SU-DHL-6 (cell line): ENCODE results near the gene SLC17A2.

ENCODE experiments used
- H2AFZ ChIP-seq: fragments of 200-600 bp; sonication (generic); 2 replicates; pipeline ENCODE4 v1.6.1; 2014; ENCODE audit warnings: low read depth, mild to moderate bottlenecking, moderate library complexity, mixed read lengths, antibody characterized with exemption, low read length; ENCODE audit not compliant: severe bottlenecking
- H3F3A ChIP-seq: fragments of 200-600 bp; shearing (Covaris generic); 2 replicates; pipeline ENCODE4 v1.6.0; 2016; ENCODE audit warnings: antibody characterized with exemption, mild to moderate bottlenecking; ENCODE audit not compliant: insufficient read depth
- H3K27ac ChIP-seq: fragments of 200-600 bp; sonication (generic); 2 replicates; pipeline ENCODE4 v1.5.1; 2016; ENCODE audit warnings: low read depth, mild to moderate bottlenecking, low read length, moderate library complexity, mixed read lengths
- H3K27me3 ChIP-seq: fragments of 200-600 bp; sonication (generic), shearing (Covaris generic); 2 replicates; pipeline ENCODE4 v1.6.0; 2014; ENCODE audit warnings: mild to moderate bottlenecking, low read length
- H3K36me3 ChIP-seq: fragments of 200-600 bp; sonication (generic); 2 replicates; pipeline ENCODE4 v1.6.1; 2014; ENCODE audit warnings: mild to moderate bottlenecking, low read length, mixed read lengths
- H3K4me2 ChIP-seq: fragments of 300-600, 200-600 bp; shearing (Covaris generic), sonication (generic); 2 replicates; pipeline ENCODE4 v1.6.0; 2014; ENCODE audit warnings: low read length, low read depth, mild to moderate bottlenecking; ENCODE audit not compliant: poor library complexity, severe bottlenecking
- H3K4me3 ChIP-seq: fragments of 200-600 bp; sonication (generic); 2 replicates; pipeline ENCODE4 v1.5.1; 2014; ENCODE audit warnings: antibody characterized with exemption, low read length, mild to moderate bottlenecking, mixed read lengths; ENCODE audit not compliant: insufficient read depth, poor library complexity, severe bottlenecking
- H3K79me2 ChIP-seq: fragments of 200-600 bp; sonication (generic); 2 replicates; pipeline ENCODE4 v1.6.1; 2014; ENCODE audit warnings: mild to moderate bottlenecking, low read length, moderate library complexity; ENCODE audit not compliant: insufficient read depth
- H3K9ac ChIP-seq: fragments of 200-600 bp; sonication (generic); 2 replicates; pipeline ENCODE4 v1.7.0; 2014; ENCODE audit warnings: mild to moderate bottlenecking, low read length
- H3K9me2 ChIP-seq: fragments of 200-600 bp; sonication (generic); replicated peaks from 2 replicates; pipeline ENCODE4 v1.6.1; 2014; ENCODE audit warnings: low read length; ENCODE audit not compliant: insufficient read depth
- H3K9me3 ChIP-seq: fragments of 200-600 bp; sonication (generic); 2 replicates; pipeline ENCODE4 v1.6.1; 2014; ENCODE audit warnings: low read length, mixed read lengths; ENCODE audit not compliant: insufficient read depth
- H4K20me1 ChIP-seq: fragments of 200-600 bp; sonication (generic); 2 replicates; pipeline ENCODE4 v1.6.1; 2014; ENCODE audit warnings: low read depth, mild to moderate bottlenecking, antibody characterized with exemption, low read length, moderate library complexity, mixed read lengths
- CTCF ChIP-seq: fragments of 200-600 bp; sonication (generic); IDR thresholded peaks from one replicate; pipeline ENCODE4 v1.5.1; 2017; ENCODE audit warnings: antibody characterized with exemption, mild to moderate bottlenecking, low read length, moderate library complexity; ENCODE audit not compliant: insufficient read depth, poor library complexity, severe bottlenecking
- EZH2phosphoT487 ChIP-seq: fragments of 200-600 bp; sonication (generic), shearing (Covaris generic); conservative IDR thresholded peaks from 2 replicates; pipeline ENCODE4 v1.6.1; 2018; ENCODE audit warnings: mild to moderate bottlenecking, antibody characterized with exemption, low read length, moderate library complexity, mixed read lengths

SLC17A2 gene

GRCh38 chr6:25913741-25914140 is 16.8 kb downstream of the SLC17A2 start:
- H3K27ac ChIP-seq, result no peak overlapping the region

DNA sequence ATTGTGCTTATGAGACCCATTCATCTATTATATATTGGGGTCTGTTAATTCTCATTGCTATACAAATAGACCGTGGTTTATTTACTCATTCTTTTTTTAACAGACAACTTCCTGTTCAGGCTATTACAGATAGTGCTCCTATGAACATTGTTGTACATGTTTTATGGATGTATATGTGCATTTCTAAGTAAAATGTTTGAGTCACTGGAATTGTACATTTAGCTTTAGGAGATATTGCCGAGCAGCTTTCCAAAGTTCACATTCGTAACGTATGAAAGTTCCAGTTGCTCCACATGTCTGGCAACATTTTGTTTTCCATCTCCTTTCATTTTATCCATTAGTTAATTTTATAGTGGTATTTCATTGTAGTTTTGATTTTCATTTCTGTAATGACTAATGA is 19.1 kb downstream of the SLC17A2 start:
- no peaks in the 10 kb centered on the region for H3K27me3 ChIP-seq
- H3K9me3 ChIP-seq, result no peaks in the 10 kb centered on the region
- no peak overlapping the region for H3K4me3 ChIP-seq
- no peak overlapping the region for H3K9ac ChIP-seq
- no peaks in the 10 kb centered on the region for H3K79me2 ChIP-seq
- no peaks in the 10 kb centered on the region for H4K20me1 ChIP-seq
- no peak overlapping the region for H3K27ac ChIP-seq
- H3K36me3 ChIP-seq, result no peaks in the 10 kb centered on the region
- no peak overlapping the region for H3K4me2 ChIP-seq
- no peak overlapping the region for H2AFZ ChIP-seq
- H3F3A ChIP-seq, result no peaks in the 10 kb centered on the region
- no peak for TF ChIP-seq CTCF
- no peak for TF ChIP-seq EZH2phosphoT487
- no peaks in the 10 kb centered on the region for H3K9me2 ChIP-seq

More at GRCh38 chr6:25913741-25914140, 16.8 kb downstream of the SLC17A2 start:
- H3K27me3 ChIP-seq, result no peaks in the 10 kb centered on the region
- no peak for TF ChIP-seq CTCF
- TF ChIP-seq EZH2phosphoT487, result no peak
- H3K9ac ChIP-seq, result no peak overlapping the region
- H3K9me3 ChIP-seq, result no peaks in the 10 kb centered on the region
- H3K4me3 ChIP-seq, result no peak overlapping the region
- no peaks in the 10 kb centered on the region for H3K36me3 ChIP-seq
- no peaks in the 10 kb centered on the region for H3K9me2 ChIP-seq
- H3K79me2 ChIP-seq, result no peaks in the 10 kb centered on the region
- H2AFZ ChIP-seq, result no peak overlapping the region
- H3F3A ChIP-seq, result no peaks in the 10 kb centered on the region
- H4K20me1 ChIP-seq, result no peaks in the 10 kb centered on the region
- no peak overlapping the region for H3K4me2 ChIP-seq

DNA sequence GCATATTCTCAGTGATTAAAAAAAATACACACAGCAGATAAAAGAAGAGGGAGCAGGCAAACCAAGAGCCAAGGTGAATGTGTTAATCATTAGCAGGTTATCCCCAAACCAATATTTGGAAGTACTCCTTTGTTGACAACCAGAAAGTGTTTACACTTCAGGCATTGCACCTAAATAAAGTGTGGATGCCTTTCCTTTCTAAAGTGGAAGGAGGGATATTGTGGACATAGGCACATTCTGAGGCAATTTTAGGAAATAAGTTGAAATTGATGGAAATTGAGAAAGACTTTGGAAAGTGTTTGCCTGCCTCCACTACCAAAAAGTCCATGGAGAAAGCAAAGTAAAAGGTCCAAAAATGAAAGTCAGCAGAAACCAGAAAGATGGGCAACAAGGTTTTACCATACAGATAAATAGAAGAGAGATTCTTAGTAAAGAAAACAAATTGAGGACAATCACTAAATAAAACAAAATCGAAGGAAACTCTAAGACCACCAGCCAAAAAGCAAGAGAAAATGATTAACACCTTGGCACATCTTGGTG is 22.9 kb downstream of the SLC17A2 start:
- no peak overlapping the region for H3K9ac ChIP-seq
- H3F3A ChIP-seq, result no peaks in the 10 kb centered on the region
- H4K20me1 ChIP-seq, result no peaks in the 10 kb centered on the region
- no peaks in the 10 kb centered on the region for H3K27me3 ChIP-seq
- H3K79me2 ChIP-seq, result no peaks in the 10 kb centered on the region
- no peak overlapping the region for H2AFZ ChIP-seq
- H3K9me2 ChIP-seq, result no peaks in the 10 kb centered on the region
- H3K4me2 ChIP-seq, result no peak overlapping the region
- no peak overlapping the region for H3K27ac ChIP-seq
- no peaks in the 10 kb centered on the region for H3K36me3 ChIP-seq
- H3K9me3 ChIP-seq, result no peaks in the 10 kb centered on the region
- no peak overlapping the region for H3K4me3 ChIP-seq
- TF ChIP-seq EZH2phosphoT487 (no peak), CTCF (no peak)
